Stimulated activated CD8-positive, alpha-beta memory T cell treated with anti-CD3 and anti-CD28 coated beads, Interleukin-4, amount 100 ng/mL, for 4 hours (primary cell): ENCODE results near the gene HES7.

ENCODE experiments used
- DNase-seq, 2 donors: peaks; one replicate each; pipeline ENCODE4 v3.0.0-alpha.2; 2020; ENCODE audit warnings: low read depth in 2 of 2, low spot score in 1 of 2

Gene HES7

DNA sequence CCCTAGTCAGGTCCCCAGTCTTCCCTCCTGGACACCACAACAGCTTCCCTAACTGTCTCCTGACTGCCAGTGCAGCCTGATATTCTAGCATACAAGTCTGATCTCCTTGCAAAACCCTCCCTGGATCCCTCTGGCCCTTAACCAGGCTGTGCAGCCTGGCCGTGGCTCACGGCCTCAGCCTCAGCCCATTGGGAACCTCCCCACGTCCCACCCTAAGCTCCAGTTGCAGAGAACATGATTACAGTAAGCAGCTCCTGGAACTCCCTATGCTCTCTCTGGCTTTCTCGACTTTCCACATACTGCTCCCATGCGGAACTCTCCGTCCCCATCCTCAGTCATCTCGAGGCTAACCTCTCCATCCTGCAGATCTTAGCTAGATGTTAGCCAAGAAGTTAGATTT, 49.4 kb downstream of the HES7 start:
- DNase-seq = no peak

DNA sequence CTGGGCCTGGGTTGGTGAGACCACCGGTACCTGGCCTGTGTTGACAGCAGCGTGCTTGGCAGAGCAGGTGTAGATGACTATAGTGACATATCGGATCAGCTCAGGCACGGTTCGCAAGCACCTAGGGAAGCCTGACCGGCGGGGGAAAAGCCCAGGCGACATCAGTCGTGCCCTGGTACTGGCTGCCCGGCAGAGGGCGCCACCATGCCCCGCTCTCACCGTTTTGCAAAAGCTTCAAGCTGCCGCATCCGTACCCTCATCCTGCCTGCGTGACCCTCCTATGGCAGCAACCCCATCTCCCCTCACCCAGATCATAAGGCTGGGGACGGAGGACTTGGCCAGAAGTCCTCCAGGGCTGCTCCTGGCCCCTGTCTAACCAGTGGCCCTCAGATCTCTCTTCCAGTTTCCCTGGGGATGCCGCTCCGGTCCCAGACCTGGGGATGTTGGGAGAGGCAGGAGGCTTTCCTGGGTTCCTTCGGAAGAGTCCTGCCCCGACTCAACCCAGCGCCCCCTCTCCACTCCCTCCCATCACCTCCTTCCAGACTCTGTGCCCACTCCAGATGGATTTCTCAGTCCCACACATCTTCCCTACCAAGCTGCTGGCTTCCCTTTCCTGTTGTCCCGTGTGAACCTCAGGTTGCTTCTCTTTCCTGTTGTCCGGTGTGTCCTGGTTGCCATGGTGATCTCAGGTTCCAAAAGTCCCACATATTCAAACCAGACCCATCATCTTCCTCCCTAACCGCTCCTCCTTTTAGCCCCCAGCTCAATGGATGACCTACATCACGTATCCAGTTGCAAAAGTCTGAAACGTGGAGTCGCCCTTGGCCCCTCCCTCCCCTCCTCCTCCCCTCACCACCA, 50.0 kb downstream of the HES7 start:
- peak; percentile 72 to 79 for DNase-seq

DNA sequence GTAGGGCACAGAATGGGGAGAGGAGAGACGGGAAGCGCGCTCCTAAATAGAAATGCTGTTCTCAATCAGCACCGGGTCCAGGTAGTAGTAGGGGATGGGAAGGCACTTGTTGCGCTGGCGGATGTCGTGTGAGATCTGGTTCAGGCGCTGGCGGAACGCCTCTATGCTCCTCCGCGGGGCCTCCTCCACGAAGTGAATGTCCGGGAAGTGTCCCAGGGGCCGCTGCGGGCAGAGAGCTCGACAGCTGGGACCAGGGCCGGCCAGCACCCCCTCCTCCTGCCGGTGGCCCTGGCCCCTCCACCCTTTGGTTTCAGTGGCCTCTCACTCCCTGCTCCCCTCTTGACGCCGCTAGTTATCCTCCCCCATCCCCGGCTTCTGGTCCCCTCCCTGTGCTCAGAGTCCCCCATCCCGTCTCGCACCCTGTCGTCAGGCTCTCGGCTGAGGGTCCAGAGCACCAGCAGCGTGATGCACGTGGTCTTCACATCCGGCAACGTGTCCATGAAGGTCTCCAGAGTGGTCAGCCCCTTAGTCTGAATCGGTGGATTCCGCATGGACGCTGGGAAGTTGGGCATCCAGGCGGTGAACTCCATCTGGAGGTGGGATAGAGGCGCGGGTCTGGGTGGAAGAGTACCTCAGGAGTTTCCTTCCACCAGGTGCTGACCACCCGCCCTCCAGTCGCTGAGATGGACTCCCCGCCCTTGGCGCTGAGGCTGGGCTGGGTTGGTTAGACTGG, 51.0 kb downstream of the HES7 start:
- no peak for DNase-seq

DNA sequence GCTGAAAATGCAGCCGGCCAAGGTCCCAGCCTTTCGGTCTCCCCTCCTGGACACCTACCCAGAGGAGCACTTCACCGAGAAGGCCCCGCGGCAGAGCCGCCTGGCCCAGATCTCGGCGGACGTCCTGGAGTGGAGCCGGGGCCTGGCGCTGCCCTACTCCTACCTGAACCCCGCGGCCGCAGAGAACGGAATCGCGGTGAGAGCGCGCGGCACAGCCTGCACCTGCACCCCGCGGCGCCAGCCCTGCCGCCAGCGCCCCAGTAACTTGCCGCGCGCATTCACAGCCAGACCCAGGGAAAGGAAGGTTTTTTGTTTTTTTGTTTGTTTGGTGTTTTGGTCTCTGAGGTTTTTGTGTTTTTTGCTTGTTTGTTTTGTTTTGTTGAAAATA, 51.6 kb downstream of the HES7 start:
- no peak for DNase-seq

DNA sequence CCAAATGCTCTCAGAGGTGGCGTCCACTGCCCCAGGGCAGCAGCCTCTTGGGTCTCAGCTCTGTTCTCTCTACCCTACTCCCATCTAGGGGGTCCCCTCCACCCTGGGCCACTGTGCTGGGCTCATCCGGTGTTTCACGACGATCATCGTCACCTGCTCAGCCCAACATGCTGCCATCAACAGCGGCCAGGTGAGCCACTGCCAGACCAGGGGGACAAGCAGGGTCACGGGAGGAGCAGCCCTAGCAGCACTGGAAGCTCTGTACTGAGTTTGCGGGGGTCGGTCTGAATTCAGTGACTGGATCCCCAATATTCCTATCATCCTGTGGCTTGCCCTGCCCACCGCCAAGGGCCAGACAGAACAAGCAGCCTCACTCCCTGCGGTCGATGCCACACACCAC, 52.4 kb downstream of the HES7 start:
- no peak for DNase-seq
